Thyroid gland (tissue), 4 donors: Measurements from ENCODE around the gene ZNF785.

Experiments
- CTCF ChIP-seq, 6 experiments: fragments of 200-600 bp in 3 of 6; fragments of 450-650 bp in 3 of 6; sonication (generic) in 3 of 6; IDR thresholded peaks; one replicate each; pipeline ENCODE4 v1.5.1; 2016 to 2019; ENCODE audit warnings: antibody characterized with exemption in 6 of 6, mild to moderate bottlenecking in 2 of 6, inconsistent platforms in 1 of 6, moderate library complexity in 1 of 6
- POLR2A ChIP-seq, 2 donors: fragments of 450-650 bp; IDR thresholded peaks; one replicate each; pipeline ENCODE4 v1.6.1; 2017; ENCODE audit warnings: antibody characterized with exemption in 2 of 2, mild to moderate bottlenecking in 2 of 2, moderate library complexity in 1 of 2

DNA sequence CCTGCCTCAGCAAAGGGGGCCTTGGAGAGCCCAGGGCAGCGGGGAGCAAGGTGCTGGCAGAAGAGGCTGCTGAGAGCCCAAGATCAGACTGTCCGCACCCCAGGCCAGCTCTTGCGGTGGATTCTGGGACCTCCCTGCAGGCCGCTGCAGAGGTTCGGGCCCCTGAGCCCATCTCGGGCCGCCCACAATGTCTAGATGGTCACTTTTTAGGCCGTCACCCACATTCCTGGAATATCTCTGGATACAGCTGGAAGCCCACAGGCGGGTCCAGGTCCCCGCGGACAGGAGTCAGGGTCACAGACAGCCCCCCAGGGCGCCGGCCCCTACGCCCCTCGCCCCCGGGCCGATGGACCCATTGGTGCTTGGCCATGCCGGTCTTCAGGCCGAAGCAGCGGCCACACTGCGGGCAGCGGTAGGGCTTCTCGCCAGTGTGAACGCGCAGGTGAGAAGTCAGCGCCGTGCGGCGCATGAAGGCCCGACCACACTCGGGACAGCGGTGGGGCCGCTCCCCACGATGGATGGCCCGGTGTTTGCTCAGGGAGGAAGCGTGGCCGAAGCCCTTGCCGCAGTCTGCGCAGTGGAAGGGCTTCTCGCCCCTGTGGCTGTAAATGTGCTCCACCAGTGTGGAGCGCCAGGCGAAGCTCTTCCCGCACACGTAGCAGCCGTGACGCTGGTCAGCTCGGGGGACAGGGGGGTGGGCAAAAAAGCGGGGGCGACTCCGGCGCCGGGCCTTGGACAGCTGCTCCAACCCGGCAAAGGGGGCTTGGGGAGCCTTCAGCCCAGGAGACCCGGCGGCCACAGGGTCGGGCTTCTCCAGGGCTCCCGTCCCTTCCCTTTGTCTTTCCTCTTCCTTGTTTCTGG lies 53.0 kb downstream of the ZNF785 start:
- TF ChIP-seq CTCF (IDR thresholded peaks at IDR 0.05) (no peak), POLR2A (IDR thresholded peaks at IDR 0.05) (no peak)
